NCI-H2227 (cell line): ENCODE measurements around the gene DGKQ.

Source experiments
- DNase-seq: peaks from one replicate; lab custom pipeline; 2025; ENCODE audit not compliant: unreplicated experiment; lab: John Stamatoyannopoulos, UW

Gene DGKQ

GRCh38 chr4:996030-996996, 22.9 kb upstream of the DGKQ start:
- DNase-seq, result no peak

GRCh38 chr4:995311-996026, 22.1 kb upstream of the DGKQ start:
- no peak for DNase-seq

GRCh38 chr4:993111-994029, 20.0 kb upstream of the DGKQ start, which contains the start of gene SLC26A1:
SLC26A1 (minus strand) TSS chr4:993404; CDS start chr4:991703, 1,701 bp downstream.
- peak; percentile 17 for DNase-seq

- DNase-seq, result no peak
Observed at GRCh38 chr4:992297-993110, 19.1 kb upstream of the DGKQ start.

DNA sequence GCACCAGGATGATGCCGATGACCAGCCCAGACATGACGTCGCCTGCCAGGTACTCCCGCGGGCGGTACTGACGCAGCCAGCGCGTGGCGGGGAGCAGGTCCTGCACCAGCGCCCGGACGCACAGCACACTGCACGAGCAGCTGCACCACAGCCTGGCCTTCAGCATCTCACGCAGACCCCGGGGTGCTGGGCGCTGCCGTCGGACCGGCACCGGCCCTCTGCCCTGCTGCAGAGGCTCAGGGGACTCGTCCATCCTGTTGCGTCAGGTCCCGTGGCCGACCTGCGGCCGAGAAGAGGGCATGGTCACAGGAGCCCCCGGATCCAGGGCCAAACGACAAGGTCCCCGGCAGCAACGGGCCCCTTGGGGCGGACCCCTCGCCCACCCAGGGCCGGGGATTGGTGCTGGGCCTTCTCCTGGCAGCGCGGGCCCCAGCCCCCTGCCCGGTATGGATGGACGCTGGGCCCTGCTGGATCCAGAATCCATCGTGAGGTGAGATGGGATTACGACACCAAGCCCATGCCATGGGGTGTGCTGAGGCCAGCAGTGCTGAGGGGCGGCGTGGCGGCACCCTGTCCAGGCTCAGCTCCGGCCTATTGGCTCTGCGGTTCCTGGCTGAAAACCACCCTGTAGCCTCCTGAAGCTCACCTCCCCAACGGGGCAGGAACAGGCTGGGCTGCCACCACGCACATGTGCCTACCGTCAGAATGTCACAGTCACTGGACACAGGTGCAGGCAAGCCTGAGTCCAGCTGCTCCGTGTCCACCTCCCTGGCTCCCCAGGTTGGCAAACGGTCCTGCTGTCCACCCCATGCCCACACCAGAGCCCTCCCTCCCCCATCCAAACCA, 18.3 kb upstream of the DGKQ start:
- DNase-seq, result no peak

- DNase-seq, result no peak
Observed at GRCh38 chr4:990746-991367, 17.5 kb upstream of the DGKQ start.

- DNase-seq, result no peak
Observed at GRCh38 chr4:989722-990471, 16.5 kb upstream of the DGKQ start.

GRCh38 chr4:988726-989721, 15.7 kb upstream of the DGKQ start:
- DNase-seq, result no peak

- DNase-seq, result no peak
Observed at GRCh38 chr4:987624-988513, 14.5 kb upstream of the DGKQ start.

DNA sequence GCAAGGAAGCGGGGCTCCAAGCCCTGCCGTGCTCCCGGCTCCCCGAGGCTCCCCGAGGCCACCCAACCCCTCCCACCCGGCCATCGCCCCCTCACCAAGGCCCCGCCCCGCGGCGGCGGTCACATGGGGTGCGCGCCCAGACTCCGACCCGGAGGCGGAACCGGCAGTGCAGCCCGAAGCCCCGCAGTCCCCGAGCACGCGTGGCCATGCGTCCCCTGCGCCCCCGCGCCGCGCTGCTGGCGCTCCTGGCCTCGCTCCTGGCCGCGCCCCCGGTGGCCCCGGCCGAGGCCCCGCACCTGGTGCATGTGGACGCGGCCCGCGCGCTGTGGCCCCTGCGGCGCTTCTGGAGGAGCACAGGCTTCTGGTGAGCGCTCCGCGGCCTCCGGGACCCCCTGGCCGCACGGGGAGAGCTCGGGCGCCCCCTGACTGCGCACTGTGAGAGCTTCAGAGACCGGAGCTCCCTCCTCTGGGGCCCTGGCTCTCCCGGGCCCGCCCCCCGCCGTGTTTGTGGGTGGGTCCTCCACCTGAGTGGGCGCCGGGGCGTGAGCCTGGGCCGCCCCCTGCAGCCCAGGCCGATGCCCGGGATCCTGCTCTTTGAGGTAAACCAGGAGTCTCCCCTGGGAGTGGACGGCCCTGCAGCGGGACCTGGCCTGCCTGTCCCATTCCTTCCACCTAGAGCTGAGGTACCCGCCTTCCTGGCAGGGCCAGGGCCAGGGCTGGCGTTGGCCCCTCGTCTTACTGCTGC, 13.7 kb upstream of the DGKQ start, which contains the start of gene IDUA:
Gene IDUA (plus strand): TSS at position 166 of the 745 bp plus-strand sequence. CDS start 41 bp downstream, at position 207.
- DNase-seq, result peak; percentile 73

DNA sequence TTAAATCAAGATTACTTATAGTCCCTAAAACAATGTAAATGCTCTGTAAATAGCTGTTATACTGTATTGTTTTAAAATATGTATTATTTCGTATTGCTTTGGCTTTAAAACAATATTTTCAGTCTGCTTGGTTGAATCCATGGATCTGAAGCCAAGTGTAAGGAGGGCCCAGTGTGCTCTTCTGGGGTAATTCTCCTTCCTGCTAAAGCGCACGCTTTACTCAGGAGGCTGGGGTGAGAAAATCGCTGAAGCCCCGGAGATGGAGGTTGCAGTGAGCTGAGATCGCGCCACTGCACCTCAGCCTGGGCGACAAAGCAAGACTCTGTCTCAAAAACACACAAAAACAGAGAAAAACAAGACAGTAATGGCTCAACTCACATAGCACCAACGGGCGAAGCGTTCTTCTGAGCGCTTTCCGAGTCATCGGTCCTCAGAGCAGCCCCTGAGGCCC, 13.1 kb upstream of the DGKQ start:
- peak; percentile 51 for DNase-seq

DNA sequence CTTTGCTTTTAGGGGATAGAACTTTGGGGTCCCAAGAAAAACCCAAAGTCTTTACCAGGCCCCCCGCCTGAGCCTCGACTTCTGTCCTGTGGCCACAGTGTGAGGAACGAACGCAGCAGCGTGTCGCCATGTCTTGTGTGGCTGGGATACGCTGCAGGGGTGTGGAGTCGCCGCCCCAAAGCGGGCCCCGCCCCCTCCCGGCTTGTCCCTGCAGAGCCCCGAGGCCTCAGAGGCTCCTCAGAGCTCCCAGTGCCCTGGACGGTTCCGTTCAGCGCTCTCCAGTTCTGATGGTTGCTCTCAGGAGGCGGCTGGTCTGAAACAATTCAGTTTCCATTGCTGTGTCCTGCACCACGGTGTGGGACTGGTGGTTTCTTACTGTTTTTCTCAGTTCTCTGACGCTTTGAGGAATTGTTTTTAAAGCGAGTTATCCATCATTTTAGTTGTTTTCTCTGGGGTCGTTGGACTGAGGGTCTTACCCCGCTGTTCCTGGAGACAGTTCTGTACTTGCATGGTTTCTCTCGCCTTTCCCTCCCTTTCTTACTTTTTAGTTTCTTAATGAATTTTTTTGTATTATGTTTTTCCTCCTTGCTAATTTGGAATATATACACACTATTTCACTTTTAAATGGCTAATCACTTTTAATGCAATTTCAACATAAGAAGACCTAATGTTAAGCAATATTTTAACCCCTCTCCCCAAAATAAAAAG, 11.9 kb upstream of the DGKQ start:
- peak; percentile 58 for DNase-seq

GRCh38 chr4:984336-985054, 11.1 kb upstream of the DGKQ start:
- DNase-seq, result no peak

- no peak for DNase-seq
Observed at GRCh38 chr4:982814-983213, 9.4 kb upstream of the DGKQ start.
